MM.1S (cell line): Measurements from ENCODE around the gene UBIAD1.

Experiments used
- DNase-seq: peaks from one replicate; pipeline ENCODE4 v3.0.0-alpha.2; 2015
- H2AFZ ChIP-seq: fragments of 300-600 bp; sonication (generic); 2 replicates; pipeline ENCODE4 v1.6.0; 2016; ENCODE audit warnings: antibody characterized with exemption, low read length
- H3F3A ChIP-seq: fragments of 300-600 bp; sonication (generic); 2 replicates; pipeline ENCODE4 v1.6.1; 2016; ENCODE audit warnings: mild to moderate bottlenecking, antibody characterized with exemption, low read length, moderate library complexity, mixed read lengths; ENCODE audit not compliant: insufficient read depth
- H3K27ac ChIP-seq: fragments of 300-600 bp; sonication (generic); 2 replicates; pipeline ENCODE4 v1.5.1; 2016; ENCODE audit warnings: mild to moderate bottlenecking, low read length
- H3K27me3 ChIP-seq: fragments of 300-600 bp; sonication (generic); replicated peaks from 2 replicates; pipeline ENCODE4 v1.6.0; 2016; ENCODE audit warnings: low read length; ENCODE audit not compliant: insufficient read depth
- H3K36me3 ChIP-seq: fragments of 300-600 bp; sonication (generic); replicated peaks from 2 replicates; pipeline ENCODE4 v1.6.1; 2016; ENCODE audit warnings: mild to moderate bottlenecking, low read length, mixed read lengths; ENCODE audit not compliant: insufficient read depth
- H3K4me1 ChIP-seq: fragments of 300-600 bp; sonication (generic); 2 replicates; pipeline ENCODE4 v1.6.1; 2016; ENCODE audit warnings: low read length, mixed read lengths
- H3K4me2 ChIP-seq: fragments of 300-600 bp; sonication (generic); 2 replicates; pipeline ENCODE4 v1.6.0; 2016; ENCODE audit warnings: low read depth, low read length
- H3K4me3 ChIP-seq: fragments of 300-600 bp; sonication (generic); 2 replicates; pipeline ENCODE4 v1.5.1; 2016; ENCODE audit warnings: low read length, mixed read lengths
- H3K79me2 ChIP-seq: fragments of 300-600 bp; sonication (generic); 2 replicates; pipeline ENCODE4 v1.6.1; 2016; ENCODE audit warnings: mixed run types, low read length, mixed read lengths
- H3K9ac ChIP-seq: fragments of 300-600 bp; sonication (generic); 2 replicates; pipeline ENCODE4 v1.6.1; 2016; ENCODE audit warnings: low read length, mixed read lengths
- H3K9me2 ChIP-seq: fragments of 300-600 bp; sonication (generic); replicated peaks from 2 replicates; pipeline ENCODE4 v1.6.1; 2016; ENCODE audit warnings: mild to moderate bottlenecking, low read length, mixed read lengths; ENCODE audit not compliant: insufficient read depth
- H3K9me3 ChIP-seq: fragments of 300-600 bp; sonication (generic); replicated peaks from 2 replicates; pipeline ENCODE4 v1.6.1; 2016; ENCODE audit warnings: mild to moderate bottlenecking, low read length, mixed read lengths; ENCODE audit not compliant: insufficient read depth
- H4K20me1 ChIP-seq: fragments of 300-600 bp; sonication (generic); 2 replicates; pipeline ENCODE4 v1.6.1; 2016; ENCODE audit warnings: mild to moderate bottlenecking, low read length, moderate library complexity, mixed read lengths; ENCODE audit not compliant: insufficient read depth
- EZH2 ChIP-seq: fragments of 300-600 bp; sonication (generic); optimal IDR thresholded peaks from 2 replicates; pipeline ENCODE3; 2017; ENCODE audit warnings: low read depth, mild to moderate bottlenecking, antibody characterized with exemption, low read length, mixed read lengths
- EZH2phosphoT487 ChIP-seq: fragments of 300-600 bp; sonication (generic); IDR thresholded peaks from 2 replicates; pipeline ENCODE4 v1.6.1; 2018; ENCODE audit warnings: antibody characterized with exemption, low read length
- TF ChIP-seq, protein P1 (sequence below): fragments of 300-600 bp; sonication (generic); IDR thresholded peaks from 2 replicates; pipeline ENCODE4 v1.5.1; 2016; ENCODE audit warnings: antibody characterized with exemption, low read length, mixed read lengths

The UBIAD1 gene

GRCh38 chr1:11326070-11326469 lies 53.1 kb downstream of the UBIAD1 start:
- H3K9ac ChIP-seq, result no peak overlapping the region
- H3K36me3 ChIP-seq, result no peaks in the 10 kb centered on the region
- H4K20me1 ChIP-seq, result no peaks in the 10 kb centered on the region
- DNase-seq, result no peak
- H3K27me3 ChIP-seq, result peaks cover 91% of the 10 kb centered on the region
- H3K9me3 ChIP-seq, result no peaks in the 10 kb centered on the region
- H3F3A ChIP-seq, result no peaks in the 10 kb centered on the region
- no peaks in the 10 kb centered on the region for H3K79me2 ChIP-seq
- no peak overlapping the region for H2AFZ ChIP-seq
- H3K27ac ChIP-seq, result no peak overlapping the region
- H3K4me1 ChIP-seq, result no peaks in the 10 kb centered on the region
- H3K9me2 ChIP-seq, result no peaks in the 10 kb centered on the region
- no peak overlapping the region for H3K4me2 ChIP-seq
- no peak overlapping the region for H3K4me3 ChIP-seq
- TF ChIP-seq EZH2 (no peak), EZH2phosphoT487 (no peak)
- TF ChIP-seq, protein P1, sequence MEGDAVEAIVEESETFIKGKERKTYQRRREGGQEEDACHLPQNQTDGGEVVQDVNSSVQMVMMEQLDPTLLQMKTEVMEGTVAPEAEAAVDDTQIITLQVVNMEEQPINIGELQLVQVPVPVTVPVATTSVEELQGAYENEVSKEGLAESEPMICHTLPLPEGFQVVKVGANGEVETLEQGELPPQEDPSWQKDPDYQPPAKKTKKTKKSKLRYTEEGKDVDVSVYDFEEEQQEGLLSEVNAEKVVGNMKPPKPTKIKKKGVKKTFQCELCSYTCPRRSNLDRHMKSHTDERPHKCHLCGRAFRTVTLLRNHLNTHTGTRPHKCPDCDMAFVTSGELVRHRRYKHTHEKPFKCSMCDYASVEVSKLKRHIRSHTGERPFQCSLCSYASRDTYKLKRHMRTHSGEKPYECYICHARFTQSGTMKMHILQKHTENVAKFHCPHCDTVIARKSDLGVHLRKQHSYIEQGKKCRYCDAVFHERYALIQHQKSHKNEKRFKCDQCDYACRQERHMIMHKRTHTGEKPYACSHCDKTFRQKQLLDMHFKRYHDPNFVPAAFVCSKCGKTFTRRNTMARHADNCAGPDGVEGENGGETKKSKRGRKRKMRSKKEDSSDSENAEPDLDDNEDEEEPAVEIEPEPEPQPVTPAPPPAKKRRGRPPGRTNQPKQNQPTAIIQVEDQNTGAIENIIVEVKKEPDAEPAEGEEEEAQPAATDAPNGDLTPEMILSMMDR, result no peak

DNA sequence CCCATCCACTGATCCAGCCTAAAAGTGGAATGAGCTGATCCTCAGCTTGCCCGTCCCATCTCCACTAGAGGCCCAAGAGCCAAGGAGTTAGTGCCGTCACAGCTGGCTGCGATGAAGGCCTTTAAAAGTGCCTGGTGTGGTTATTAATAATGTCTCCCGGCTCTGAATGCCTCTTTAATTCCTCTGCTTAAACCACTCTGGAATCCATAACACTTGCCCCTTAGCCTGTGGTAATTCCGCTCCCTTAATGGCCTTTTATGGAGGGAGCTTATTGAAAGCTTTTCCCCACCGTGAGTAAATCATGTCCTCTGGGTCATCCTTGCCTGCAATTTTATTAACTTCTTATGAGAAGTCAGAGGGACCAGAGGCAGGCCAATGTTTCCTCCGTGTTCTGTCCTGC lies 55.4 kb downstream of the UBIAD1 start:
- no peaks in the 10 kb centered on the region for H3K36me3 ChIP-seq
- H3K79me2 ChIP-seq, result no peaks in the 10 kb centered on the region
- H3K9ac ChIP-seq, result no peak overlapping the region
- H3K27me3 ChIP-seq, result peaks cover 91% of the 10 kb centered on the region
- no peak for DNase-seq
- H3K9me3 ChIP-seq, result no peaks in the 10 kb centered on the region
- TF ChIP-seq, protein P1, result no peak
- TF ChIP-seq EZH2phosphoT487, result no peak
- TF ChIP-seq EZH2, result no peak
- H3K4me3 ChIP-seq, result no peak overlapping the region
- H3K9me2 ChIP-seq, result no peaks in the 10 kb centered on the region
- H3K27ac ChIP-seq, result no peak overlapping the region
- H4K20me1 ChIP-seq, result no peaks in the 10 kb centered on the region
- H3K4me2 ChIP-seq, result no peak overlapping the region
- no peaks in the 10 kb centered on the region for H3K4me1 ChIP-seq
- H2AFZ ChIP-seq, result no peak overlapping the region
- no peaks in the 10 kb centered on the region for H3F3A ChIP-seq

- no peak for TF ChIP-seq EZH2
- TF ChIP-seq, protein P1, result no peak
- DNase-seq, result no peak
- Histone ChIP-seq H3K4me1 (no peaks in the 10 kb centered on the region), H3K9me2 (no peaks in the 10 kb centered on the region), H3K79me2 (no peaks in the 10 kb centered on the region), H2AFZ (no peak overlapping the region), H3K27ac (no peak overlapping the region), H3K9me3 (no peaks in the 10 kb centered on the region), H3K4me3 (no peak overlapping the region), H3K9ac (no peak overlapping the region), H4K20me1 (no peaks in the 10 kb centered on the region), H3K4me2 (no peak overlapping the region), H3K36me3 (no peaks in the 10 kb centered on the region), H3K27me3 (peaks cover 86% of the 10 kb centered on the region), H3F3A (no peaks in the 10 kb centered on the region)
These were observed 57.4 kb downstream of the UBIAD1 start for GRCh38 chr1:11330411-11330810.
